H9 (cell line): ENCODE data around the gene FIBP. TPM values are rescaled to one million over a fixed set of nuclear protein-coding genes. Genes with fewer than 3 reads are reported as not detected.

ENCODE experiments used
- DNase-seq: peaks from one replicate; pipeline ENCODE4 v3.0.0-alpha.2; 2017
- H2AFZ ChIP-seq: one replicate; pipeline ENCODE4 v1.6.1; 2013; ENCODE audit warnings: mild to moderate bottlenecking, low read length, control low read depth, moderate library complexity
- H2AK5ac ChIP-seq: 2 replicates; pipeline ENCODE4 v1.6.1; 2013; ENCODE audit warnings: low read length, control low read depth, mixed read lengths; ENCODE audit not compliant: insufficient read length
- H2BK120ac ChIP-seq: one replicate; pipeline ENCODE4 v1.6.1; 2013; ENCODE audit warnings: low read depth, mild to moderate bottlenecking, low read length, control low read depth, inconsistent platforms; ENCODE audit not compliant: poor library complexity, severe bottlenecking
- H2BK12ac ChIP-seq: 2 replicates; pipeline ENCODE4 v1.6.1; 2013; ENCODE audit warnings: low read length, control low read depth, mixed read lengths, low read depth; ENCODE audit not compliant: insufficient read length
- H2BK15ac ChIP-seq: 2 replicates; pipeline ENCODE4 v1.6.1; 2013; ENCODE audit warnings: low read depth, low read length, control low read depth
- H2BK20ac ChIP-seq: one replicate; pipeline ENCODE4 v1.6.1; 2013; ENCODE audit warnings: low read depth, mild to moderate bottlenecking, low read length, control low read depth, inconsistent platforms; ENCODE audit not compliant: poor library complexity, severe bottlenecking
- H2BK5ac ChIP-seq: 2 replicates; pipeline ENCODE4 v1.6.1; 2013; ENCODE audit warnings: low read length, control low read depth, mixed read lengths; ENCODE audit not compliant: insufficient read length
- H3K14ac ChIP-seq: 2 replicates; pipeline ENCODE4 v1.6.1; 2013; ENCODE audit warnings: low read length, control low read depth; ENCODE audit not compliant: insufficient read depth
- H3K18ac ChIP-seq: 2 replicates; pipeline ENCODE4 v1.6.1; 2013; ENCODE audit warnings: low read depth, mild to moderate bottlenecking, mixed read lengths, low read length, control low read depth; ENCODE audit not compliant: insufficient read length
- H3K23ac ChIP-seq: 2 replicates; pipeline ENCODE4 v1.6.1; 2013; ENCODE audit warnings: low read length, control low read depth, mixed read lengths, low read depth; ENCODE audit not compliant: insufficient read length
- H3K23me2 ChIP-seq: 2 replicates; pipeline ENCODE4 v1.6.1; 2013; ENCODE audit warnings: low read depth, mild to moderate bottlenecking, mixed read lengths, low read length, control low read depth; ENCODE audit not compliant: insufficient read length, poor library complexity, severe bottlenecking
- H3K27ac ChIP-seq: 2 replicates; pipeline ENCODE4 v1.5.1; 2013; ENCODE audit warnings: low read length, control low read depth, mixed read lengths, low read depth; ENCODE audit not compliant: insufficient read length
- H3K27me3 ChIP-seq: 2 replicates; pipeline ENCODE4 v1.6.1; 2013; ENCODE audit warnings: low read length, control low read depth, inconsistent platforms; ENCODE audit not compliant: insufficient read depth
- H3K4ac ChIP-seq: 2 replicates; pipeline ENCODE4 v1.6.1; 2013; ENCODE audit warnings: low read depth, mild to moderate bottlenecking, control low read depth, inconsistent platforms, low read length, moderate library complexity
- H3K4me1 ChIP-seq: 2 replicates; pipeline ENCODE4 v1.6.1; 2013; ENCODE audit warnings: low read length, control low read depth, inconsistent platforms; ENCODE audit not compliant: insufficient read depth
- H3K4me2 ChIP-seq: 2 replicates; pipeline ENCODE4 v1.6.1; 2013; ENCODE audit warnings: low read length, control low read depth, mixed read lengths; ENCODE audit not compliant: insufficient read length, insufficient read depth
- H3K56ac ChIP-seq: 2 replicates; pipeline ENCODE4 v1.6.1; 2013; ENCODE audit warnings: low read depth, mild to moderate bottlenecking, mixed read lengths, low read length, control low read depth; ENCODE audit not compliant: insufficient read length
- H3K79me1 ChIP-seq: 2 replicates; pipeline ENCODE4 v1.6.1; 2013; ENCODE audit warnings: low read depth, mild to moderate bottlenecking, moderate library complexity, low read length, control low read depth, inconsistent platforms; ENCODE audit not compliant: insufficient read depth, poor library complexity, severe bottlenecking
- H3K79me2 ChIP-seq: 2 replicates; pipeline ENCODE4 v1.6.1; 2013; ENCODE audit warnings: low read length, control low read depth, inconsistent platforms; ENCODE audit not compliant: insufficient read depth
- H3K9ac ChIP-seq: 2 replicates; pipeline ENCODE4 v1.6.1; 2013; ENCODE audit warnings: low read length, control low read depth, mixed read lengths; ENCODE audit not compliant: insufficient read length; ENCODE audit errors: extremely low read depth
- H3K9me3 ChIP-seq: one replicate; pipeline ENCODE4 v1.6.1; 2013; ENCODE audit warnings: low read depth, low read length, inconsistent platforms; ENCODE audit not compliant: control insufficient read depth
- H3T11ph ChIP-seq: one replicate; pipeline ENCODE4 v1.6.1; 2013; ENCODE audit warnings: mild to moderate bottlenecking, low read length, control low read depth, inconsistent platforms
- H4K20me1 ChIP-seq: one replicate; pipeline ENCODE4 v1.6.1; 2013; ENCODE audit not compliant: control insufficient read depth, insufficient read length, insufficient read depth
- H4K5ac ChIP-seq: 2 replicates; pipeline ENCODE4 v1.6.1; 2013; ENCODE audit warnings: low read depth, mild to moderate bottlenecking, mixed read lengths, low read length, control low read depth; ENCODE audit not compliant: insufficient read length
- H4K8ac ChIP-seq: replicated peaks from 2 replicates; pipeline ENCODE4 v1.6.1; 2013; ENCODE audit warnings: low read length, control low read depth, mixed read lengths, low read depth; ENCODE audit not compliant: insufficient read length
- H4K91ac ChIP-seq: 2 replicates; pipeline ENCODE4 v1.6.1; 2013; ENCODE audit warnings: low read depth, mild to moderate bottlenecking, moderate library complexity, mixed read lengths, low read length, control low read depth; ENCODE audit not compliant: insufficient read length
- H3K27ac Mint-ChIP-seq, 3 experiments: 2 replicates in 2 of 3; 3 replicates in 1 of 3; pipeline ENCODE4 v1.8.0; 2020 to 2021; ENCODE audit warnings: mixed read lengths in 3 of 3, mild to moderate bottlenecking in 1 of 3, moderate library complexity in 1 of 3
- H3K27me3 Mint-ChIP-seq: 2 replicates; pipeline ENCODE4 v1.8.0; 2021; ENCODE audit warnings: low read depth, mild to moderate bottlenecking, moderate library complexity, mixed read lengths
- H3K36me3 Mint-ChIP-seq, 3 experiments: 2 replicates in 2 of 3; 3 replicates in 1 of 3; pipeline ENCODE4 v1.8.0; 2020 to 2021; ENCODE audit warnings: low read depth in 3 of 3, mixed read lengths in 3 of 3; ENCODE audit not compliant: insufficient read depth in 1 of 3
- H3K4me1 Mint-ChIP-seq, 2 experiments: 2 replicates each; pipeline ENCODE4 v1.8.0; 2020; ENCODE audit warnings: mixed read lengths in 2 of 2
- H3K4me3 Mint-ChIP-seq, 2 experiments: 2 replicates in 1 of 2; 3 replicates in 1 of 2; pipeline ENCODE4 v1.8.0; 2020 to 2021; ENCODE audit warnings: mild to moderate bottlenecking in 2 of 2, mixed read lengths in 2 of 2, moderate library complexity in 1 of 2
- H3K9me3 Mint-ChIP-seq, 2 experiments: 2 replicates in 1 of 2; 3 replicates in 1 of 2; pipeline ENCODE4 v1.8.0; 2020; ENCODE audit warnings: mild to moderate bottlenecking in 2 of 2, mixed read lengths in 2 of 2, moderate library complexity in 1 of 2
- WGBS: extraction: QIAGEN DNeasy Blood & Tissue Kit; methylation state at CpG from one replicate; pipeline ENCODE4 v1.1.7; 2013; ENCODE audit warnings: missing lambda C conversion rate, low lambda C conversion rate, mixed read lengths; ENCODE audit not compliant: insufficient read length; ENCODE audit errors: extremely low coverage; 5-methylcytosine and 5-hydroxymethylcytosine counted together
- total RNA-seq: library from RNA; stranded (reverse); gene quantifications from 2 replicates; pipeline ENCODE4 v1.2.1, GENCODE V29; 2021
- TF ChIP-seq, protein P1 (sequence below): fragments of 200-600 bp; sonication (generic); conservative IDR thresholded peaks from 3 replicates; pipeline ENCODE4 v1.8.0; 2021; ENCODE audit warnings: antibody characterized with exemption, mild to moderate bottlenecking

FIBP gene
- total RNA-seq, 1 experiment from 2014 or later: 87.0 TPM

GRCh38 chr11:65906602-65907001 is 18.3 kb upstream of the FIBP start:
- Histone ChIP-seq H3K23me2 (no peaks in the 10 kb centered on the region), H4K5ac (no peak overlapping the region), H4K20me1 (no peaks in the 10 kb centered on the region), H2BK120ac (no peak overlapping the region), H3K14ac (no peak overlapping the region), H3K23ac (no peak overlapping the region), H3K4ac (no peak overlapping the region), H2BK20ac (no peak overlapping the region), H2BK15ac (no peak overlapping the region), H3K27me3 (peaks cover 8% of the 10 kb centered on the region; the same call in 1 of the 2 replicates), H4K8ac (no peak overlapping the region), H2BK12ac (no peak overlapping the region), H2AK5ac (no peak overlapping the region), H3K4me2 (no peak overlapping the region), H3K27ac (no peak overlapping the region), H3K4me1 (no peaks in the 10 kb centered on the region), H3T11ph (no peak overlapping the region), H3K9me3 (no peaks in the 10 kb centered on the region), H3K79me1 (no peaks in the 10 kb centered on the region), H4K91ac (no peak overlapping the region), H2BK5ac (no peak overlapping the region), H2AFZ (no peak overlapping the region), H3K56ac (no peak overlapping the region), H3K18ac (no peak overlapping the region), H3K79me2 (no peaks in the 10 kb centered on the region), H3K9ac (no peak overlapping the region)
- TF ChIP-seq, protein P1, sequence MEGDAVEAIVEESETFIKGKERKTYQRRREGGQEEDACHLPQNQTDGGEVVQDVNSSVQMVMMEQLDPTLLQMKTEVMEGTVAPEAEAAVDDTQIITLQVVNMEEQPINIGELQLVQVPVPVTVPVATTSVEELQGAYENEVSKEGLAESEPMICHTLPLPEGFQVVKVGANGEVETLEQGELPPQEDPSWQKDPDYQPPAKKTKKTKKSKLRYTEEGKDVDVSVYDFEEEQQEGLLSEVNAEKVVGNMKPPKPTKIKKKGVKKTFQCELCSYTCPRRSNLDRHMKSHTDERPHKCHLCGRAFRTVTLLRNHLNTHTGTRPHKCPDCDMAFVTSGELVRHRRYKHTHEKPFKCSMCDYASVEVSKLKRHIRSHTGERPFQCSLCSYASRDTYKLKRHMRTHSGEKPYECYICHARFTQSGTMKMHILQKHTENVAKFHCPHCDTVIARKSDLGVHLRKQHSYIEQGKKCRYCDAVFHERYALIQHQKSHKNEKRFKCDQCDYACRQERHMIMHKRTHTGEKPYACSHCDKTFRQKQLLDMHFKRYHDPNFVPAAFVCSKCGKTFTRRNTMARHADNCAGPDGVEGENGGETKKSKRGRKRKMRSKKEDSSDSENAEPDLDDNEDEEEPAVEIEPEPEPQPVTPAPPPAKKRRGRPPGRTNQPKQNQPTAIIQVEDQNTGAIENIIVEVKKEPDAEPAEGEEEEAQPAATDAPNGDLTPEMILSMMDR: no peak
- H3K4me1 Mint-ChIP-seq: peaks cover 12 to 14% of the 10 kb centered on the region in 2 experiments
- H3K27me3 Mint-ChIP-seq: peaks cover 87% of the 10 kb centered on the region
- no peak overlapping the region for H3K27ac Mint-ChIP-seq
- no CpG with 5 or more reads among the region's 5 CpGs for WGBS
- no peak overlapping the region for H3K4me3 Mint-ChIP-seq
- DNase-seq: no peak
- H3K9me3 Mint-ChIP-seq: no peaks in the 10 kb centered on the region; a peak in 1 of 5 replicates
- no peaks in the 10 kb centered on the region for H3K36me3 Mint-ChIP-seq
